ENCODE data around the gene MYO1B.

GRCh38 chr2:191439481-191439880 is 194.3 kb downstream of the MYO1B start:
- TF ChIP-seq CTCF (IDR thresholded peaks at IDR 0.05; ENCODE audit: low read depth, low read length) (no peak), EZH2phosphoT487 (IDR thresholded peaks at IDR 0.05; ENCODE audit: low read depth) (no peak)

All from OCI-LY3 (cell line).